GM21390 (cell line): ENCODE results near the gene TMTC1.

ENCODE experiments used
- ATAC-seq: cut with Tn5 transposase; IDR thresholded peaks from one replicate; pipeline ENCODE4 v1.9.1; 2021; ENCODE audit not compliant: unreplicated experiment

Gene TMTC1

GRCh38 chr12:29486972-29487371, 296.8 kb downstream of the TMTC1 start:
- ATAC-seq = no peak

DNA sequence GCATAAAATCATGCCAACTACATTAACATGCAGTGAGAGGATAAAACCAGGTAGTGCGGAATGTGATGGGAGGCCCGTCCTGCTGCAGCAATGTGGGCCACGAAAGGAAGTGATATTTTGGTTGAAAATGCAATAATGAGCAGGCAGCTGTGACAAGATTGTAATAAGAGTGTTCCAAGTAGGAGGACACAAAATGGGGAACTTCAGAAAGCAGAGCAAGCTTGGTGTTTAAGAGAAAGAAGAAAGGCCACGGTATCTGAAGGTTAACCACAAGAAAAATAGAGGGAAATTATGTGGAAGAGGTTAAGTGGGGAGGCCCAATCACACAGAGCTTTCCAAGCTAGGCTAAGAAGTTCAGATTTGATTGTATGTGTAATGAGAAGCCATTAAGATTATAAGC, 320.5 kb downstream of the TMTC1 start:
- no peak for ATAC-seq

DNA sequence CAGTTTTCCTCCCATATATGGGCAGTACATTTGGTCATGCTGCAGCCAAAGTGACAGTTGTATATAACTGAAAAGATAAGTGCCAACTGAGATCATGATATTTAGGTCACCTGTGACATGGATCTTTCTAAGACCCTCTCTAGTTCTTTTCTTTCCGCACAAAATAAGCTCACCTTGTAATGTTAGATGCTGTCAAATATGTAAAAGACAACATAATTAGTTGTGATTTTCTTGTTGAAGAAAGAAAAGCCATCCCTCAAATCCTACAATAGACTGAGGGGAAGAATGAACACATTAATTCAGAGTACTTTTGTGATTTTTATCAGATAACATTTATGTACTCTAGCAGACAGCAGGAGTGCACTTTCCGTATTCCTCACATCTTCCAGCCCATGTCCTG, 323.7 kb downstream of the TMTC1 start:
- ATAC-seq = no peak

DNA sequence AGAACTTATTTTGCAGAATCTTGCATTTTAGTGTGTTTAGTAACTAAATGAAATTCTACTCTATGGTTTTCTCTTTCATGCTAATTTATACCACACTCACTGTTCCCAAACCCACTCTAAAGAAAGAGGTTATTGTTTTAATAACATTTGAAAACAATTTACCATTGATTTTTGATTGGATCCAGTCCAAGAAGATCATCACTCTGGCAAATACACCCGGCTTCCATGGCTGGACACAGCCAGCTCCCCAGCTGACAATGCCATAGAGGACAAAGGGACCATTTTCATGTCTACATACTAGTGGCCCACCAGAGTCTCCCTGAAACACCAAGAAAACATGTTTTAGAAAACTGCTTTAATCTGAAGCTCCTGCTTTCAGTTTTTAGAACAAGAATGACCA, 328.7 kb downstream of the TMTC1 start:
- ATAC-seq = no peak

- ATAC-seq = no peak
Measured at GRCh38 chr12:29451888-29452287, 331.9 kb downstream of the TMTC1 start.
